NCI-H510A (cell line): ENCODE results near the gene STK33.

Experiments
- DNase-seq: peaks from one replicate; lab custom pipeline; 2025; lab: John Stamatoyannopoulos, UW

STK33 gene

GRCh38 chr11:8356216-8356615, 237.8 kb downstream of the STK33 start:
- DNase-seq, result no peak

GRCh38 chr11:8355416-8355742, 238.6 kb downstream of the STK33 start:
- no peak for DNase-seq

- DNase-seq, result peak; percentile 49
These were observed 239.2 kb downstream of the STK33 start for GRCh38 chr11:8354622-8355415.

- DNase-seq, result no peak
These were observed 241.0 kb downstream of the STK33 start for GRCh38 chr11:8352876-8353505.

GRCh38 chr11:8352103-8352875, 241.7 kb downstream of the STK33 start:
- no peak for DNase-seq

GRCh38 chr11:8351223-8351622, 242.8 kb downstream of the STK33 start:
- DNase-seq, result no peak

- DNase-seq, result no peak
These were observed 246.1 kb downstream of the STK33 start for GRCh38 chr11:8347978-8348377.

GRCh38 chr11:8346157-8346755, 247.8 kb downstream of the STK33 start:
- no peak for DNase-seq

GRCh38 chr11:8345179-8345578, 248.8 kb downstream of the STK33 start:
- no peak for DNase-seq

- no peak for DNase-seq
These were observed 249.7 kb downstream of the STK33 start for GRCh38 chr11:8344346-8344745.

- DNase-seq, result no peak
These were observed 251.0 kb downstream of the STK33 start for GRCh38 chr11:8342821-8343681.

GRCh38 chr11:8341996-8342395, 252.0 kb downstream of the STK33 start:
- no peak for DNase-seq
